WTC11 (cell line): ENCODE data around the gene MFSD11. TPM values are rescaled to one million over a fixed set of nuclear protein-coding genes. Genes with fewer than 3 reads are reported as not detected.
A peak's percentile ranks its signal among the peaks of the same experiment; 100 is the strongest.

Experiments used
- ATAC-seq: fragments of 200-7000 bp; cut with Tn5 transposase; 2 replicates; pipeline ENCODE4 v1.10.0; 2021; ENCODE audit warnings: mild to moderate bottlenecking, moderate library complexity
- CTCF ChIA-PET: fragments of 300-600 bp; sonication (Branson Sonifier 250); formaldehyde crosslinking; loops from one replicate; lab custom pipeline; 2021; ENCODE audit warnings: antibody characterized with exemption; lab: Charles Lee
- POLR2A ChIA-PET: fragments of 350-600 bp; sonication (Branson Sonifier 250); formaldehyde crosslinking; loops from one replicate; lab custom pipeline; 2021; ENCODE audit warnings: antibody characterized with exemption; lab: Charles Lee
- DNase-seq: peaks from one replicate; pipeline ENCODE4 v3.0.0; 2021; ENCODE audit warnings: low spot score
- H3K27ac Mint-ChIP-seq: 2 replicates; pipeline ENCODE4 v1.8.0; 2021; ENCODE audit warnings: mixed read lengths
- H3K27me3 Mint-ChIP-seq: 2 replicates; pipeline ENCODE4 v1.8.0; 2021; ENCODE audit warnings: low read depth, mild to moderate bottlenecking, moderate library complexity, mixed read lengths
- H3K36me3 Mint-ChIP-seq: 2 replicates; pipeline ENCODE4 v1.8.0; 2021; ENCODE audit warnings: mixed read lengths
- H3K4me1 Mint-ChIP-seq: 2 replicates; pipeline ENCODE4 v1.8.0; 2022; ENCODE audit warnings: mixed read lengths
- H3K4me3 Mint-ChIP-seq: 2 replicates; pipeline ENCODE4 v1.8.0; 2021; ENCODE audit warnings: mild to moderate bottlenecking, moderate library complexity, mixed read lengths
- H3K9me3 Mint-ChIP-seq: 2 replicates; pipeline ENCODE4 v1.8.0; 2021; ENCODE audit warnings: mixed read lengths
- ATF1 ChIP-seq: sonication (generic); formaldehyde crosslinking; IDR thresholded peaks from 2 replicates; pipeline ENCODE4 v1.8.1; 2023; ENCODE audit warnings: mild to moderate bottlenecking, moderate library complexity, missing genetic modification reagents
- ATF6 ChIP-seq: sonication (generic); formaldehyde crosslinking; IDR thresholded peaks from 2 replicates; pipeline ENCODE4 v1.8.1; 2023; ENCODE audit warnings: mild to moderate bottlenecking, missing genetic modification reagents
- CTCF ChIP-seq: fragments of 200-600 bp; IDR thresholded peaks from 2 replicates; pipeline ENCODE4 v1.8.0; 2022; ENCODE audit warnings: antibody characterized with exemption
- GRHL2 ChIP-seq: fragments of 250-450 bp; sonication (Bioruptor Pico); IDR thresholded peaks from 2 replicates; pipeline ENCODE4 v1.8.0; 2022; ENCODE audit warnings: mild to moderate bottlenecking, moderate library complexity; ENCODE audit not compliant: insufficient replicate concordance, severe bottlenecking
- HMGA2 ChIP-seq: fragments of 250-450 bp; sonication (Bioruptor Pico); IDR thresholded peaks from 2 replicates; pipeline ENCODE4 v1.4.0; 2021; ENCODE audit warnings: mild to moderate bottlenecking, moderate library complexity
- IRF1 ChIP-seq: sonication (generic); formaldehyde crosslinking; IDR thresholded peaks from 2 replicates; pipeline ENCODE4 v1.8.0; 2023; ENCODE audit warnings: missing genetic modification reagents
- IRF2 ChIP-seq: sonication (generic); formaldehyde crosslinking; IDR thresholded peaks from 2 replicates; pipeline ENCODE4 v1.8.0; 2022; ENCODE audit warnings: low read depth, missing genetic modification reagents, borderline replicate concordance
- NR2C2 ChIP-seq: sonication (generic); formaldehyde crosslinking; IDR thresholded peaks from 2 replicates; pipeline ENCODE4 v1.8.0; 2022; ENCODE audit warnings: mild to moderate bottlenecking, missing genetic modification reagents
- PRDM15 ChIP-seq: sonication (generic); formaldehyde crosslinking; IDR thresholded peaks from 2 replicates; pipeline ENCODE4 v1.8.0; 2022; ENCODE audit warnings: missing genetic modification reagents
- RELA ChIP-seq: sonication (generic); formaldehyde crosslinking; IDR thresholded peaks from 2 replicates; pipeline ENCODE4 v1.8.1; 2022; ENCODE audit warnings: missing genetic modification reagents, mild to moderate bottlenecking, borderline replicate concordance
- TCF7 ChIP-seq: sonication (generic); formaldehyde crosslinking; IDR thresholded peaks from 2 replicates; pipeline ENCODE4 v1.8.0; 2022; ENCODE audit warnings: mild to moderate bottlenecking, low read depth, missing genetic modification reagents, moderate library complexity
- TEAD1 ChIP-seq: sonication (generic); formaldehyde crosslinking; IDR thresholded peaks from 2 replicates; pipeline ENCODE4 v1.8.0; 2022; ENCODE audit warnings: mild to moderate bottlenecking, missing genetic modification reagents
- ZNF138 ChIP-seq: sonication (generic); formaldehyde crosslinking; conservative IDR thresholded peaks from 2 replicates; pipeline ENCODE4 v1.8.1; 2022; ENCODE audit warnings: mild to moderate bottlenecking, moderate library complexity, missing genetic modification reagents
- ZNF396 ChIP-seq: fragments of 250-450 bp; sonication (Bioruptor Pico); IDR thresholded peaks from 2 replicates; pipeline ENCODE4 v1.8.0; 2021; ENCODE audit warnings: mild to moderate bottlenecking, moderate library complexity, borderline replicate concordance
- total RNA-seq: library from RNA; stranded (reverse); gene quantifications from 3 replicates; pipeline ENCODE4 v1.2.3, GENCODE V29; 2021

Gene MFSD11
- total RNA-seq, 1 experiment from 2014 or later = 16.6 TPM

GRCh38 chr17:76704805-76705204 lies 33.1 kb upstream of the MFSD11 start (continued):
- no peak for TF ChIP-seq PRDM15 (CRISPR knock-in tag)
- no peak for TF ChIP-seq IRF1 (CRISPR knock-in tag)
- TF ChIP-seq ATF1 (CRISPR knock-in tag) = no peak
- TF ChIP-seq, all 79 proteins: peak for 0

- POLR2A ChIA-PET = no interaction called here
- TF ChIP-seq GRHL2 (CRISPR knock-in tag) = no peak
- no peak for TF ChIP-seq HMGA2
- no peak for TF ChIP-seq NR2C2
- TF ChIP-seq IRF2 (CRISPR knock-in tag) = no peak
- no peak for TF ChIP-seq ZNF396 (CRISPR knock-in tag)
- TF ChIP-seq RELA (CRISPR knock-in tag) = no peak
- no peak for TF ChIP-seq ATF6 (CRISPR knock-in tag)
- TF ChIP-seq TCF7 = no peak
- TF ChIP-seq, all 79 proteins: peak for 0
- H3K4me3 Mint-ChIP-seq = no peak overlapping the region
- no peaks in the 10 kb centered on the region for H3K9me3 Mint-ChIP-seq
- H3K36me3 Mint-ChIP-seq = peaks cover 3% of the 10 kb centered on the region; the same call in 1 of the 2 replicates
- H3K27me3 Mint-ChIP-seq = peaks cover 15% of the 10 kb centered on the region
- DNase-seq (no peak), ATAC-seq (no peak)
- CTCF ChIA-PET = interaction anchor here (4.2 kb wide), 1 partner anchor 25 kb away, joined by 52 read pairs; no protein-coding TSS in a partner anchor
- H3K4me1 Mint-ChIP-seq = peaks cover 37% of the 10 kb centered on the region
- H3K27ac Mint-ChIP-seq = no peak overlapping the region
These were observed 31.1 kb upstream of the MFSD11 start for GRCh38 chr17:76706817-76707216.

GRCh38 chr17:76707985-76708807 lies 29.7 kb upstream of the MFSD11 start:
- peak; percentile 86 for ATAC-seq
- TF ChIP-seq TEAD1 (CRISPR knock-in tag) (no peak), ZNF138 (CRISPR knock-in tag) (0 out of 2 replicates have a peak, but pooled peaks have one; percentile 39), CTCF (peak; percentile 37; the same call in 1 of the 2 replicates)
- TF ChIP-seq, all 79 proteins: peak for 2
- POLR2A ChIA-PET = interaction anchor here (0.6 to 1.1 kb wide), 3 partner anchors 37 to 261 kb away, joined by 3 to 5 read pairs (median 5); no protein-coding TSS in a partner anchor

More at GRCh38 chr17:76707985-76708807, 29.7 kb upstream of the MFSD11 start:
- Mint-ChIP-seq H3K4me1 (peaks cover 34% of the 10 kb centered on the region), H3K36me3 (peaks cover 3% of the 10 kb centered on the region; the same call in 1 of the 2 replicates), H3K9me3 (no peaks in the 10 kb centered on the region), H3K4me3 (peak overlapping the region; percentile 74), H3K27ac (no peak overlapping the region), H3K27me3 (peaks cover 15% of the 10 kb centered on the region)
- DNase-seq = peak; percentile 84
- CTCF ChIA-PET = interaction anchor here (0.6 to 4.2 kb wide), 45 partner anchors 9 to 585 kb away, joined by 3 to 52 read pairs (median 4); partner anchors contain the start of genes JMJD6, METTL23, MFSD11 and MGAT5B
